IPS-11a (cell line): ENCODE measurements around the gene DTHD1.

Source experiments
- H3K4me3 ChIP-seq: one replicate; pipeline ENCODE4 v1.5.1; 2013; ENCODE audit warnings: low read depth, low read length, control low read depth

The DTHD1 gene

DNA sequence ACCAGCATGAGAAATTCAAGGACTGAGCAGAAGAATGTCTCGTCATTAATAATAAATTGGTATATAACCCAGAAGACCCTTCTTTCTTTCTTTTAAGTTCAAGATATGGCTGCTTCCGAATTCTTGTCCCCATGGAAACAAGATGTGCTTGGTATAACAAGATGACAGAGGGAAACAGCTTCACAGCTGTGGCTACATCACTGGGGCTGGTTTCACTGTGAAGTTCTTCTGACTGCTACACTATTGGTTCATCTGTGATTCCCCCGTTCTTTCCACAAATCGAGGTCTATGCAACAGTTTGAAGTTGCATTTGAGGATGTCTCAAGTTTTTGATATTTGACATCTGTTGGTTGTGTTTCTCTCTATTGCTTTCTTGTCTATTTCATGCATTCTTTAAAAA is 12.3 kb upstream of the DTHD1 start:
- no peak overlapping the region for H3K4me3 ChIP-seq

- H3K4me3 ChIP-seq: no peak overlapping the region
Observed at GRCh38 chr4:36269533-36270173, 11.8 kb upstream of the DTHD1 start.

DNA sequence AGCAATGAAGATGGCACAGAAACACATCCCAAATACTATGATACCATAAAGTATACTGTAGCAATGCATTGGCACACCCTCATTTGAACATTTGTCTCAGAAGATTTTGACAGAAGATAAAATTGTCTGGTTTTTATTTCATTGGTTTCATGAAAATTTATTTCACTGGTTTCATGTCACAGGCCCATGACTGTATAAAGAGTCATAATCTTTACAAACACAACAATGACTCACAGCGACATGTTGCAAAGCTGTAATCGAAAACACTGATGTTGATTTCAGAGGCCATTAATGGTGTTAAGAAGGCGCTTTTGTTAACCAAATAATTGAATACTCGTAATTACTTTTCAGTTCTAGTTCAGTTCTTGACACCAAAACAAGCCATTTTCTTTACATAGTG is 8.1 kb upstream of the DTHD1 start:
- H3K4me3 ChIP-seq: no peak overlapping the region

GRCh38 chr4:36274158-36274557 is 7.3 kb upstream of the DTHD1 start:
- H3K4me3 ChIP-seq: no peak overlapping the region

- H3K4me3 ChIP-seq: no peak overlapping the region
Observed at GRCh38 chr4:36277533-36277932, 3.9 kb upstream of the DTHD1 start.

DNA sequence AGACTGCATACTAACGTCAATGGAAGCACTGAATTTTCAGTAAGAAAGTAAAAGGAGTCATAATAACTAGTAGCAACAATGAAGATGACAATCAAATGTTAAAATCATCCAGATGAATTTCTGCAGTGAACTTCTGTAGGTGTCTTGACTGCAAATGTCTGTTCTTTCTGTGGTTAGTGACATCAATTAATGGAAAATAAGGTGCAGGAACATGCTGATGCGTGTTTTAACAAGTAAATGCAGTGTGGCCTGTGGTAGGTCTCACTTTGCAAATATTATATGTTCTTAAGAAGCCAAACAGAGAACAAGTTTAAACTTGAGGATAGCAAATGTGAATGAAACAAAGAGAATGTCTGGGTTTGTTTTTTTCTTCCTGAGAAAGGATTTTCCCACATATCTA is 2.6 kb upstream of the DTHD1 start:
- no peak overlapping the region for H3K4me3 ChIP-seq

GRCh38 chr4:36280555-36280954 is 861 bp upstream of the DTHD1 start:
- no peak overlapping the region for H3K4me3 ChIP-seq

DNA sequence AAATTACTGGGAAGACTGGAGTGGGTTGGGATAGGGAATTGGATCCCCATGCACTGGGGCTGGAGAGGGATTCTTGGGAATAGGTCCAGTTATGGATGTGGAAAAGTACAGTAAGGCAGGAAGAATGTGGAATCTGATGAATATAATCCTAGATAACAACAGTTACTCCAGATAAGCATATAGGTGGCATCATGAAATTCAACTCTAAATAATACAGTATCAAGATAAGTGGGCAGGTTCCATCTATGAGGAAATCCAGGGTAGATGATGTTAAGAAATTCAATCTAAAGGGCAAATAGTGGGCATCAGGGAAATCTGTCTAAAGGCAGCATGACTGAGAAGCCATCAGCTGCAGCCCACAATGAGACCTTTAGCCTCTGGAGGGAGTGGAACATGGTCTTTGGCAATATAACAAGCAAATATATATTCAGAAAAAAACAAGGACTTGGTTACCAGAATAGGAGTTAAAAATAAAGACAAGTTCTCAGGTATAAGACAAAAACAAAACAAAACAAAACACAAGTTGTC is 1.2 kb downstream of the DTHD1 start:
- H3K4me3 ChIP-seq: no peak overlapping the region

DNA sequence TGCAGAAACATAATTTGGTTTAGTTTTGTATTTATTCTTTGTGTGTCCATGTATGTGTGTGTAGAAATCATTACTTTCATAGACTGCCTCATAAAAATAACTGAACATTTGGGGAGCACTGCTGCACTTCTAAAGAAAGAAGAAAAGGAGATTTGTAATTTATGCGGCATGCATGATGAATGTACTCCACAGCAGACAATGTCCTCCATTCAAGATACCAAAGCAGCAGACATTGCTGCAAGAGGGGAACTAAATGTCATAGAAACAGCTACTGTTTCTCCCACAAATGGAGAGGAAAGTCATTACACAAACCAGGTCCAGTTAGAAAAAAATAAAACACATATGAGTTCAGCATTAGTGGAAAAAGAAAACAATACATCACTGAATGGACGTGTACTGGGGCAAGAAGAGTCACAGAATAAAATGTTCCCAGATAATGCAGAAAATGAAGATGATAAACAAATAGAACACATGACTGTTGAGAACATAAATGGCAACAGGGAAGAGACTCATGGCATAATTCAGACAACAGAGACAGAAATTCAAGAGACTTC is 2.6 kb downstream of the DTHD1 start:
- H3K4me3 ChIP-seq: no peak overlapping the region

- H3K4me3 ChIP-seq: no peak overlapping the region
Observed at GRCh38 chr4:36285784-36286480, 4.5 kb downstream of the DTHD1 start.

GRCh38 chr4:36286481-36286871 is 5.1 kb downstream of the DTHD1 start:
- no peak overlapping the region for H3K4me3 ChIP-seq

GRCh38 chr4:36288731-36289426 is 7.5 kb downstream of the DTHD1 start:
- no peak overlapping the region for H3K4me3 ChIP-seq

- H3K4me3 ChIP-seq: no peak overlapping the region
Observed at GRCh38 chr4:36290641-36291040, 9.2 kb downstream of the DTHD1 start.

GRCh38 chr4:36292556-36293188 is 11.3 kb downstream of the DTHD1 start:
- no peak overlapping the region for H3K4me3 ChIP-seq

- no peak overlapping the region for H3K4me3 ChIP-seq
Observed at GRCh38 chr4:36301127-36301526, 19.7 kb downstream of the DTHD1 start.

GRCh38 chr4:36303426-36304137 is 22.2 kb downstream of the DTHD1 start:
- no peak overlapping the region for H3K4me3 ChIP-seq

DNA sequence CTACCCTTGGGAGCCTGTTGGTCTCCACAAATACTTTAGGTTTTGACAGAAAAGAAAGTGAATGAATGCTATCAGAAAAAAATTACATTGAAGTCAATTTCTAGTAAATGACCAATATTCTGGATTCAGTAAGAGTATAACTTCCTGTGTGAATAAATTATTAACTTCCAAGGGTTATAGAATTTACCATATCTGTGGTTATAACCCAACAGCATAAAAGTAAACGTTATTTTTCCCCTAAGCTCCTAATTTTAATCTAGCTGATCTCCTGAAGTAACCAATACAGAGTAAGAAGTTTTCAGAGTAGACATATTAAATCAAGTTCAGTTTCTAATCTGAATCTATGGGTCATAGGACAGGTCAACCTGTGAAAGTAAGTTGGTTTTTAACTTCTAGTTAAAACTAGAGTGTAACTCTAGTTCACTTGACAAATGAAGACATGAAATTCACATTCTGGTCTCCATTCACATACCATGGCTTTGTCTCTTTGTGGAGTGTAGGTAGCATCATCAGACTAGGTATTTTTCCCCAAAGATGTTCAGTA is 22.8 kb downstream of the DTHD1 start:
- no peak overlapping the region for H3K4me3 ChIP-seq

DNA sequence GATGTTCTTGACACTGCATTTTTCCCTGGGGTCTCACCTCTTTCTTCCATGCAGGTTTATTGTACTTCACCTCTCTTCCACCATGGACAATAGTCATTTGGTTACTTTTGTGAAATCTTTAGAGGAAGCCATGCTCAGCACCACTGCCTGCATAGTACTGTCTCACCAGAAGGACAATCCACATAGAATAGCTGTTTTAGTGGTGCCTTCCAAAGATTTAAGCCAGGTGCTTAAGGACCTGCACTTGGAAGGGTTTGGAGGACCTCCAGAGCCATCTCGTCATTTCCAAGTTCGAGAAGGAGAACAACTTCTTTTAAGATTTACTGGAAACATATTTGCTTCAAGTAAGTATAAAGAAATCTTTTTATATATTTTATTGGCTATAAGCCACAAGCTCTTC is 26.7 kb downstream of the DTHD1 start:
- H3K4me3 ChIP-seq: no peak overlapping the region

DNA sequence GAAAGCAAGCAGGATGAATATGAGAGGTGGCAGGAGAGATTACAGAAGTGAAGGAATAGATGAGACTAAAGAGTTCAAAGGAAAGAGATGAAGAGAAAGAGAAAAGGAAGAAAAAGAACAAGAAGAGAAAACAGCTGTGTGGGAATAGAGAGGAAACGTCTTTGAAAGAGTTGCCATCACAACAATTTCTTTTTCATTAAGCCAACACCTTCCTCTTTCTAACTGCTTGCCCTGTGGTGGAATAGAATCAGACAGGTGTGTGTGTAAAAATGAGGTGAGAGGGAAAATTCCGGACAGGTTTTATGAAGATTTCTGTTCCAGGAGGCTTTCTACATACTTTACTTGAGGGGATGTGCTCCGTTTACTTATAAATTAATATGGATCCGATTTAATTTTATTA is 28.8 kb downstream of the DTHD1 start:
- no peak overlapping the region for H3K4me3 ChIP-seq

DNA sequence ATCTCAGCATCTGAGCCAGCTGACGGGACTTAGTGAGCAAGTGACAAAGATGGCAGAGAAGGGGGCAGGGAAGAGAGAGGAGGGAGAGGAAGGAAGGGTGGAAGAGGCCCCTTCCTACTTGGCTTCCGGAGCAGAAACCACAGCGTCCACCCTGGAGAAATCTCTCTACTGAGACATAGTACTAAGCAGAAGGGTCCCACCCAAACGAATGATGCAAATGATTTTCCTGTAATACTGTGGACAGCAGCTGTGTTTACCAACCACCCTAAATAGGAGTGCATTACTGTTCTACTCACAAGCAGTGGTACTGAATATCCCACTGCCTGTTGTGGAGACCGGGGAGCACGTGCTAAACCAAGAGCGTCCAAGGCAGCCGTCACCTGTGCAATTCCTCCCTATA is 29.4 kb downstream of the DTHD1 start:
- H3K4me3 ChIP-seq: no peak overlapping the region
